BLaER1 treated with 17β-estradiol and CSF1 and Interleukin-3, amounts not matched to agents 10 nM and 100 nM (cell line): Measurements from ENCODE around the gene RABL6.
A peak's percentile ranks its signal among the peaks of the same experiment; 100 is the strongest.
"Not testable (repeated sequence)": the region's sequence is repeated elsewhere in the genome, so short reads cannot be mapped to it uniquely, and the experiment has no call there.

Experiments
- H3K27ac ChIP-seq, 11 experiments: shearing (Covaris generic); formaldehyde crosslinking; 2 replicates each; pipeline ENCODE4 v1.8.1; 2022
- H3K27me3 ChIP-seq, 11 experiments: shearing (Covaris generic); formaldehyde crosslinking; 2 replicates each; pipeline ENCODE4 v1.8.1; 2022
- H3K36me3 ChIP-seq, 11 experiments: shearing (Covaris generic); formaldehyde crosslinking; 2 replicates each; pipeline ENCODE4 v1.8.1; 2022
- H3K4me1 ChIP-seq, 10 experiments: shearing (Covaris generic); formaldehyde crosslinking; 2 replicates each; pipeline ENCODE4 v1.8.1; 2022
- H3K4me2 ChIP-seq, 11 experiments: shearing (Covaris generic); formaldehyde crosslinking; 2 replicates each; pipeline ENCODE4 v1.8.1; 2022
- H3K4me3 ChIP-seq, 10 experiments: shearing (Covaris generic); formaldehyde crosslinking; 2 replicates each; pipeline ENCODE4 v1.8.1; 2022
- H3K9ac ChIP-seq, 11 experiments: shearing (Covaris generic); formaldehyde crosslinking; 2 replicates each; pipeline ENCODE4 v1.8.1; 2022
- H3K9me3 ChIP-seq, 11 experiments: shearing (Covaris generic); formaldehyde crosslinking; replicated peaks in 1 of 11; 2 replicates each; pipeline ENCODE4 v1.8.1; 2022
- H4K20me1 ChIP-seq, 11 experiments: shearing (Covaris generic); formaldehyde crosslinking; 2 replicates each; pipeline ENCODE4 v1.8.1; 2022
- Cebpa-rat ChIP-seq, 11 experiments: shearing (Covaris generic); IDR thresholded peaks; 2 replicates each; pipeline ENCODE4 v1.8.1; 2022

The RABL6 gene

GRCh38 chr9:136875155-136875554 is 67.4 kb downstream of the RABL6 start:
- Histone ChIP-seq H4K20me1 (no peaks in the 10 kb centered on the region), H3K4me3 (no peak overlapping the region), H3K9me3 (peaks cover 28 to 53% (median 45%) of the 10 kb centered on the region in 11 experiments), H3K27ac (no peak overlapping the region), H3K9ac (no peak overlapping the region), H3K4me1 (no peaks in the 10 kb centered on the region), H3K27me3 (no peaks in the 10 kb centered on the region), H3K4me2 (no peak overlapping the region), H3K36me3 (peaks cover 0 to 5% (median 0%) of the 10 kb centered on the region in 11 experiments; a peak in 3 of 22 replicates)
- TF ChIP-seq Cebpa-rat (IDR thresholded peaks at IDR 0.05), result no peak

- TF ChIP-seq Cebpa-rat (IDR thresholded peaks at IDR 0.05), result no peak
- Histone ChIP-seq H3K27me3 (no peaks in the 10 kb centered on the region), H3K36me3 (peaks cover 0 to 3% (median 0%) of the 10 kb centered on the region in 11 experiments; a peak in 3 of 22 replicates), H3K27ac (no peak overlapping the region), H3K4me2 (no peak overlapping the region), H4K20me1 (no peaks in the 10 kb centered on the region), H3K9ac (no peak overlapping the region), H3K9me3 (peaks cover 23 to 40% (median 32%) of the 10 kb centered on the region in 11 experiments), H3K4me1 (peaks cover 1 to 8% (median 3%) of the 10 kb centered on the region in 10 experiments), H3K4me3 (no peak overlapping the region)
Observed at GRCh38 chr9:136876476-136876875, 68.7 kb downstream of the RABL6 start.

- Histone ChIP-seq H3K4me2 (no peak overlapping the region; a peak in 1 of 22 replicates), H3K27ac (no peak overlapping the region)
Observed at GRCh38 chr9:136880651-136881050, 72.9 kb downstream of the RABL6 start.

GRCh38 chr9:136881691-136882108 is 74.0 kb downstream of the RABL6 start:
- Histone ChIP-seq H4K20me1 (peaks cover 0 to under 1% (median 0%) of the 10 kb centered on the region in 11 experiments; a peak in 5 of 22 replicates), H3K27me3 (no peaks in the 10 kb centered on the region), H3K27ac (peak overlapping the region in 9 of 11 experiments; percentile 24 to 64 (median 49); a peak in 14 of 22 replicates), H3K4me2 (peak overlapping the region; percentile 82 to 98 (median 89)), H3K9ac (peak overlapping the region in 9 of 11 experiments; percentile 24 to 59 (median 42); a peak in 16 of 22 replicates), H3K9me3 (no peaks in the 10 kb centered on the region), H3K36me3 (no peaks in the 10 kb centered on the region), H3K4me3 (peak overlapping the region in 6 of 10 experiments; percentile 15 to 55 (median 24); a peak in 7 of 20 replicates), H3K4me1 (peaks cover 27 to 38% (median 36%) of the 10 kb centered on the region in 10 experiments)
- TF ChIP-seq Cebpa-rat (IDR thresholded peaks at IDR 0.05), result no peak

More at GRCh38 chr9:136880651-136881050, 72.9 kb downstream of the RABL6 start:
- H3K9me3 ChIP-seq, result no peaks in the 10 kb centered on the region
- no peaks in the 10 kb centered on the region for H3K27me3 ChIP-seq
- H3K9ac ChIP-seq, result no peak overlapping the region
- no peaks in the 10 kb centered on the region for H4K20me1 ChIP-seq
- H3K4me3 ChIP-seq, result no peak overlapping the region
- no peak for TF ChIP-seq Cebpa-rat (IDR thresholded peaks at IDR 0.05)
- H3K36me3 ChIP-seq, result no peaks in the 10 kb centered on the region
- peaks cover 24 to 35% (median 33%) of the 10 kb centered on the region in 10 experiments for H3K4me1 ChIP-seq

- Histone ChIP-seq H3K4me3 (peak overlapping the region in 9 of 10 experiments; percentile 9 to 55 (median 22); a peak in 10 of 20 replicates), H3K4me2 (peak overlapping the region; percentile 82 to 98 (median 89)), H3K4me1 (peaks cover 29 to 40% (median 39%) of the 10 kb centered on the region in 10 experiments), H3K27me3 (no peaks in the 10 kb centered on the region), H3K9ac (peak overlapping the region in 9 of 11 experiments; percentile 24 to 59 (median 42); a peak in 17 of 22 replicates), H3K36me3 (no peaks in the 10 kb centered on the region), H4K20me1 (peaks cover 0 to 7% (median 6%) of the 10 kb centered on the region in 11 experiments; a peak in 18 of 22 replicates), H3K27ac (peak overlapping the region in 10 of 11 experiments; percentile 4 to 64 (median 48); a peak in 15 of 22 replicates), H3K9me3 (no peaks in the 10 kb centered on the region)
- TF ChIP-seq Cebpa-rat (IDR thresholded peaks at IDR 0.05), result peak in 1 of 11 experiments; percentile 37; a peak in 2 of 22 replicates
Observed at GRCh38 chr9:136882109-136882946, 74.6 kb downstream of the RABL6 start.

GRCh38 chr9:136882947-136883283 is 75.2 kb downstream of the RABL6 start:
- Histone ChIP-seq H3K27ac (peak overlapping the region in 6 of 11 experiments; percentile 24 to 62 (median 52); a peak in 7 of 22 replicates), H3K9ac (peak overlapping the region in 4 of 11 experiments; percentile 24 to 46 (median 40); a peak in 4 of 22 replicates), H4K20me1 (peaks cover 0 to 13% (median 12%) of the 10 kb centered on the region in 11 experiments; a peak in 19 of 22 replicates), H3K4me2 (peak overlapping the region; percentile 82 to 98 (median 89)), H3K4me1 (peaks cover 35 to 46% (median 45%) of the 10 kb centered on the region in 10 experiments)
- H3K36me3 ChIP-seq, H3K9me3 ChIP-seq, H3K27me3 ChIP-seq, H3K4me3 ChIP-seq: not testable (repeated sequence)

- Histone ChIP-seq H3K4me1 (peaks cover 41 to 54% (median 51%) of the 10 kb centered on the region in 10 experiments), H4K20me1 (peaks cover 6 to 20% (median 19%) of the 10 kb centered on the region in 11 experiments; a peak in 20 of 22 replicates)
- not testable (repeated sequence) for H3K9me3 ChIP-seq, H3K4me3 ChIP-seq, H3K27ac ChIP-seq, H3K4me2 ChIP-seq, H3K36me3 ChIP-seq, H3K9ac ChIP-seq, H3K27me3 ChIP-seq
Observed at GRCh38 chr9:136883670-136884069, 75.9 kb downstream of the RABL6 start.

GRCh38 chr9:136885950-136886578 is 78.3 kb downstream of the RABL6 start, which contains the start of gene TRAF2:
TRAF2 (plus strand) TSS chr9:136886516; CDS start chr9:136898741, 12,225 bp downstream.
- peak within 1 kb of the TSS; percentile 94 to 100 (median 97) for H3K4me2 ChIP-seq
- H4K20me1 ChIP-seq, result peaks cover 22 to 44% (median 43%) of the 10 kb centered on the region in 11 experiments; a peak in 20 of 22 replicates
- H3K9me3 ChIP-seq, result no peaks in the 10 kb centered on the region
- H3K9ac ChIP-seq, result peak within 1 kb of the TSS; percentile 86 to 98 (median 92)
- peak within 1 kb of the TSS; percentile 77 to 99 (median 96) for H3K4me3 ChIP-seq
- H3K4me1 ChIP-seq, result peaks cover 41 to 55% (median 51%) of the 10 kb centered on the region in 10 experiments
- H3K36me3 ChIP-seq, result peaks cover 12 to 20% (median 18%) of the 10 kb centered on the region in 11 experiments; a peak in 20 of 22 replicates
- peak within 1 kb of the TSS; percentile 71 to 92 (median 90) for H3K27ac ChIP-seq
- no peaks in the 10 kb centered on the region for H3K27me3 ChIP-seq
- TF ChIP-seq Cebpa-rat (IDR thresholded peaks at IDR 0.05), result no peak
